GM19452 (cell line): Measurements from ENCODE around the gene RAI1.
"Not testable (repeated sequence)": the region's sequence is repeated elsewhere in the genome, so short reads cannot be mapped to it uniquely, and the experiment has no call there.

Experiments used
- ATAC-seq: cut with Tn5 transposase; IDR thresholded peaks from one replicate; pipeline ENCODE4 v1.9.1; 2021; ENCODE audit not compliant: unreplicated experiment

The RAI1 gene

DNA sequence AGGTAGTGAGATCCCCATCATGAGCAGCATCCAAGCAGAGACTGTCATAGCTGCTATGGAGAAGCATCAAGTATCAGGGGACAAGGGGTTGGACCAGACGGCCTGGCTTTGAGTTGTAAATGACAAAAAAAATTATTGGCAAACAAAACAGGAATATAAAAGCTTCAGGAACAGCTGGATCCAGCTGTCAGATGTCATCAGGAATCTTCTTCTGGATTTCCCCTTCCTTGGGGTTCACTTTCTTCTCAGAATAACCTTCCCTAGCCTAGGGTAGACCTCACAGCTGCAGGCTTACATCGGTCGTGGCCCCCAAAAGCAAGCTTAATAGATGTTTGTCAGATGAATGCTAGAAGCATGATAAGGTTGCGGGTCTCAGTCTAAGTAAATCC lies 17.2 kb upstream of the RAI1 start:
- ATAC-seq, result no peak

DNA sequence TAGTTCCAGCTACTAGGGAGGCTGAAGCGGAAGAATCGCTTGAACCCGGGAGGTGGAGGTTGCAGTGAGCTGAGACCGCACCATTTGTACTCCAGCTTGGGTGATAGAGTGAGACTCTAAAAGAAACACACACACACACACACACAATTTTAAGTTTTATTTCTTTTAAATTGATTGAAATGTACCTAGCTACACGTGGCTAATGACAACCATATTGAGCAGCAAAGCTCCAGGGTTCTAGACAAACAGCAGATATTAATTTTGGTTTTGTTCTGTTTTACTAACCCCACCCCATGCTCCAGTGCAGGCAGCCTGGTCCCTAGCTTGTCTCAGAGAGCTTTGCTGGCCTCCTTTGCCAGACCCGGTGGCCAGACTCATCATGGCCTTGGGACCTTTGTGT lies 16.0 kb upstream of the RAI1 start:
- ATAC-seq, result no peak

DNA sequence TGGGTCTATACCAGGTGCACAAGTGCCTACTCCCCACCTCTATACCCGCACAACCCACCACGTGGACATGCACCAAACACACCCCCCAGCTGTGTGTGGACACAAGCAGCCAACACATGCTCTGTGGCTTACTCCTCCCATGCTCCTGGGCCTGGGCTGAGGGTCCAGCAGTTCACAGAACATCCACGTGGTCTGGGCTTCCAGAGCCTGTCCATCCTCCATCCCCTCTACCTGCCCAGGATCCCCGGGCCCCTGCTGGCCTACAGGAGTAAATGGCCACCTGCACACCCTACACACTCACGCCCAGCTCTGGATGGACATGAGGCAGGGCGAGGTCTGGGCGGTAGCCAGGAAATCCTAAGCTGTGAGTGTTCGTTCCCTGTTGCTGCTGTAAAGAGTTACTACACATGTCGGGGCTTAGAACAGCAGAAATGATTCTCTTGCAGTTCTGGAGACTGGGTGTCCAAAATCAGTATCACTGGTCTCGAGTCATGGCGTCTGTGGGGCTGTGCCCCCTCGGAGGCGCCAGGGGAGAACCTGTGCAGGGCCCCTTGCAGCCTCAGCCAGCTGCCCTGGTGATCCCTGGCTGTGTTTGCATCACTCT lies 15.0 kb upstream of the RAI1 start:
- no peak for ATAC-seq

- no peak for ATAC-seq
These were observed 14.0 kb upstream of the RAI1 start for GRCh38 chr17:17667231-17667630.

GRCh38 chr17:17667947-17668346 lies 13.3 kb upstream of the RAI1 start:
- ATAC-seq, result no peak

GRCh38 chr17:17668358-17668757 lies 12.9 kb upstream of the RAI1 start:
- no peak for ATAC-seq

DNA sequence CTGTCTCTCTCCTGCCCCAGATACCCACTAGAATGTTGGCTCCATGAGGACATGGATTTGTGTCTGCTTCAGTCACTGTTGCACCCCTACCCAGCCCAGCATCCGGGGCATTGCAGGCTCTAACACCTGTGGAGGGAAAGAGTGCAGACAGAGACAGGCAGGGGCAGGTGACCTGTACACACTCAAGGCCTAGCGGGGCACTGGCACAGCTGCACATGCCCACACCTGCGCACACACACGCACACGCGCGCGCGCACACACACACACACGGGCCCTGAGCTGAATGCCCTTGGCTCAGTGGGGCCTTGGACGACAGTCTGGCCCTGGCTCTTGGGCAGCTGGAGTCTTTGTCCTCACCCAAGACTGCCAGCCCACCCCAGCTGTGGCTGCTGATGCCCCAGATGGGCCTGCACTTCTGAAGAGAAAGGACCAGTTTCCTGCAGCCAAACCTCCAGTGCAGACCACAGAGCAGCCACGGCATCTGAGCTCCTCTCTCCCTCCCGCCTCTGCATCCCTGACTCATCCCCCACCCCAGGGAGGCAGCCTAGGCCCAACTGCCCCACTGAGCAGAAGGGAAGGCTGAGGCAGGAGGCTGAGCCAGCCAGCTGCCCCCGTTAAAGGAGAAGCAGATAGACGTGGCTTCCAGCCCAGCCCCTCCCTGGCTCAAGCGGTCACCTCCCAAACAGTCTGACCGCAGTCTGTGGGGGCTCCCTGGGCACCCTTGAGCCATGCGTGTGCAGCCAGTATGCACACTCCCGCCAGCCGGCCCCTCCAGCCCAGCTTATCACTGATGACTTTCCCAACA lies 12.3 kb upstream of the RAI1 start:
- no peak for ATAC-seq

GRCh38 chr17:17669580-17670235 lies 11.6 kb upstream of the RAI1 start:
- ATAC-seq, result no peak

- ATAC-seq, result no peak
These were observed 10.5 kb upstream of the RAI1 start for GRCh38 chr17:17670701-17671305.

- ATAC-seq, result no peak
These were observed 9.7 kb upstream of the RAI1 start for GRCh38 chr17:17671369-17672129.

DNA sequence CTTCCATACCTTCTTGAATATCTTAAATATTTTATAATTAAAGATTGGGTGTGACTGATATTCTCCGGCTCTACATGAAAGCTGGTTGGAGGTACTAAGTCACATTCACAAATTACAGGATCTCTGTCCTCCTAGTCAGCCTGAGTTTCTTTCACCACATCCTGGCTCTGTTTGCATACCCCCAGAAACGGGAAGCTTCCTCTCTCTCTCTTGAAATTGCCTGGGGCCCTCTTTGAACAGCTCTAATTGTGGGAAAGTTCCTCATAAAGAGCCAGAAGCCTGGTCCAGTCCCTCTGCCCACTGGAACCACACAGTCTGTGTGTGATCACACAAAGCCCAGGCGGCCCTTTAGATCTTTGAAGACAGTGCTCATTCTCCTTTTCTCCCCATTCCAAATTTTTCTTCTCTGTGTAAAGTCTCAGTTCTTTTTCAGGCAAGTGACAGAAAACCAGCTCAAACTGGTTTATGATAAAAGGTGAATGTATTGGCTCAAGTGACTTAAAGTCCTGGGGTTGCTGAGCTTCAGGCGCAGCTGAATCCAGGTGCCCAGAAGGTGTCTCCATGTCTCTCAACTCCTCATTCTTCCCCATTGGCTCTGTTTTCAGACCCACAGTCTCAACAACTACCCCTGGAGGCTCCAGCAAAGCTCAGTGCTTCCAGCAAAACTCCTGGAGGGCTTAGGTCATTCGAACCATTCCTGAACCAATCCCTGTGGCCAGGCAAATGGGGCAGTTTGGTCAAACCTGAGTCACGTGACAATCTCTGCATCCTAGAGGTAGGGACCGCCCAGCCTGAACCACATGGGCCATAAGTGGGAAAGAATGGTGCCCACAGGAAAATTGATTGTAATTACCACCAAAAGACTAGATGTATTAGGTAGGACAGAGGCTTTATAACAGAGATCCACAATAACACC lies 8.5 kb upstream of the RAI1 start:
- ATAC-seq, result no peak

GRCh38 chr17:17675416-17675815 lies 5.8 kb upstream of the RAI1 start:
- ATAC-seq, result no peak

DNA sequence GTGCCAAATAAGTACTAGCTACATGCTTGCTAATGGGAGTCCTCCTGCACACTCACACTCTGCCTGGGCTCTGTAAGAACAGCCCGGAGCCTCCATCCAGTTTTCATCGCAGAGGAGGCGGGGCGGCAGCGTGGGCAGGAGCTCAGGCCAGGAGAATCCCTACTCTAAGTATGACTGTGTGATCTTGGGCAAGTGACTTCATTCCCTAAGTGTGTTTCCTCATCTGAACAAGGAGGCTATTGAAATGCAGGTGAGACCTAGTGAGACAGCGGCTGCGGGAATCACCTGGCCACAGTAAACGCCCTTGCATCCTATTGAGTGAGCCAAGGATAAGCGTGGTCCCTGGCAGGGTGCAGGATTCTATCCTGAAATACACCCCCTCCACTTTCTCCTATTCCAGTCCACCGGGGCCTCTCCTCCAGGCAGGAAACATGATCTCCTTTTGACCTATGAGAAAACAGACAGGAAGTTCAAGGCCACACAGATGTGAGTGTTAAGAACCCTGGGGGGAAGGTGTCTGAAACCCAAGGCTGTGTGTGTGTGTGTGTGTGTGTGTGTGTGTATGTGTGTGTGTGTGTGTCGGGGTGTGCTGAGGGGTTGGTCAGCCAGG lies 5.2 kb upstream of the RAI1 start:
- no peak for ATAC-seq

GRCh38 chr17:17676752-17677151 lies 4.5 kb upstream of the RAI1 start:
- ATAC-seq, result no peak

GRCh38 chr17:17677299-17678040 lies 3.8 kb upstream of the RAI1 start:
- no peak for ATAC-seq

DNA sequence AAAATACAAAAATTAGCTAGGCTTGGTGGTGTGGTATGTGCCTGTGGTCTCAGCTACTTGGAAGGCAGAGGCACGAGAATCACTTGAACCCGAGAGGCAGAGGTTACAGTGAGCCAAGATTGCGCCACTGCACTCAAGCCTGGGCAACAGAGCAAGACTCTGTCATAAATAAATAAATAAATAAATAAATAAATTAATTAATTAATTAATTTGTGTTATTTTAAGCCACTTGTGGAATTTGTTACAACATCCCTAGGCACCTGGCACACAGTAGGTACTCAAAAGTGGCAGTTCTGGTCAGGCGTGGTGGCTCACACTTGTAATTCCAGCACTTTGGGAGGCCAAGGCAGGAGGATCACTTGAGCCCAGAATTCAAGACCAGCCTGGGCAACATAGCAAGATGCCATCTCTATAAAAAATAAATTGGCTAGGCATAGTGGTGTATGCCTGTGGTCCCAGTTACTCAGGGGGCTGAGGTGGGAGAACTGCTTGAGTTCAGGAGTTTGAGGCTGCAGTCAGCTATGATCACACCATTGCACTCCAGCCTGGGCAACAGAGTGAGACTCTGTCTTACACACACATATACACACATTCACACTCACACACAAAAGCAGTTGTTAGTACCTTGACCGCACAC lies 3.1 kb upstream of the RAI1 start:
- not testable (repeated sequence) for ATAC-seq

DNA sequence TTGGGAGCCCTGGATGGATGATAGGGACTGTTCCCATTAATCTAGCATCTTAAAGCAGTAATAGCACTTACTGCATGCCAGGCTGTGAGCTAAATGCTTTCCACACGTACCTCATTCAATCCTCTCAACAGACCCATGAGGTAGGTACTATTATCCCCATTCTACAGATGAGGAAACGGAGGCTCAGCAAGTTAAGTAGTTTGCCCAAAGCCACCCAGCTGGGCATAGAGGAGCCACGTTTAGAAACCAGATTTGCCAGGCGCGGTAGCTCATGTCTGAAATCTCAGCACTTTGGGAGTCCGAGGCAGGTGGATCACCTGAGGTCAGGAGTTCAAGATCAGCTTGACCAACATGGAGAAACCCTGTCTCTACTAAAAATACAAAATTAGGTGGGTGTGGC lies 2.0 kb upstream of the RAI1 start:
- ATAC-seq, result no peak

DNA sequence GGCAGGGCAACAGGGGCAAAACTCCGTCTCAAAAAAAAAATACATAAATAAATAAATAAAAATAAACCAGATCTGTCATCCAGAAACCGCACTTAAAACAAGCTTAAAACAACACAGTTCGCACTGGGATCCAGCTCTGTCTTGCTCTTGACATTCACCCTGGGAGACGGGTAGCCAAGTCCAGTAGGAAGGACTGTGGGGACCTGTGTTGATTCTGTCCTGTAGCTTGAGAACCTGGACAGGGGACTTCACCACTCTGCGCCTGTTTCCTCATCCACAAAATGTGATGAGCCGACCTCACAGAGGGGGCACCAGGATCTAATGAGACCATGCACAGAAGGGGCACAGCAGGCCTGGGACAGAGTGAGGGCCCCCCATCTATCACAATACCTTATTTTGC lies 1.5 kb upstream of the RAI1 start:
- ATAC-seq, result no peak
